Neural cell (in vitro differentiated cells): ENCODE results near the gene OR13G1. TPM values are rescaled to one million over a fixed set of nuclear protein-coding genes. Genes with fewer than 3 reads are reported as not detected.

Experiments used
- H2AFZ ChIP-seq: fragments of 200-600, 300-800 bp; sonication (generic), shearing (Covaris generic); 2 replicates; pipeline ENCODE4 v1.6.0; 2014; ENCODE audit warnings: low read depth, mild to moderate bottlenecking, antibody characterized with exemption, low read length, moderate library complexity
- H3F3A ChIP-seq: fragments of 200-600 bp; shearing (Covaris generic); 2 replicates; pipeline ENCODE4 v1.6.1; 2016; ENCODE audit warnings: mild to moderate bottlenecking, moderate library complexity, mixed read lengths, antibody characterized with exemption, low read length; ENCODE audit not compliant: insufficient read depth, poor library complexity, severe bottlenecking
- H3K27ac ChIP-seq: fragments of 200-600, 300-800 bp; sonication (generic), shearing (Covaris generic); 2 replicates; pipeline ENCODE4 v1.5.1; 2014; ENCODE audit warnings: mild to moderate bottlenecking, low read length, moderate library complexity
- H3K27me3 ChIP-seq: fragments of 300-800, 200-600 bp; sonication (generic), shearing (Covaris generic); 2 replicates; pipeline ENCODE4 v1.6.0; 2014; ENCODE audit warnings: mild to moderate bottlenecking, low read depth, low read length, moderate library complexity; ENCODE audit not compliant: insufficient read depth
- H3K36me3 ChIP-seq: fragments of 300-800, 200-600 bp; sonication (generic), shearing (Covaris generic); 2 replicates; pipeline ENCODE4 v1.5.1; 2014; ENCODE audit warnings: mild to moderate bottlenecking, antibody characterized with exemption, low read length, moderate library complexity; ENCODE audit not compliant: insufficient read depth
- H3K4me2 ChIP-seq: fragments of 300-800, 200-600 bp; sonication (generic), shearing (Covaris generic); 2 replicates; pipeline ENCODE4 v1.6.0; 2014; ENCODE audit warnings: mild to moderate bottlenecking, low read length
- H3K4me3 ChIP-seq: fragments of 300-800, 200-600 bp; sonication (generic), shearing (Covaris generic); 2 replicates; pipeline ENCODE4 v1.5.1; 2014; ENCODE audit warnings: mild to moderate bottlenecking, low read length, moderate library complexity
- H3K79me2 ChIP-seq: fragments of 200-600 bp; shearing (Covaris generic); replicated peaks from 2 replicates; pipeline ENCODE4 v1.6.0; 2014; ENCODE audit warnings: mild to moderate bottlenecking, low read length, moderate library complexity; ENCODE audit not compliant: insufficient read depth
- H3K9ac ChIP-seq: fragments of 300-800, 200-600 bp; sonication (generic), shearing (Covaris generic); 2 replicates; pipeline ENCODE4 v1.6.1; 2016; ENCODE audit warnings: mild to moderate bottlenecking, low read length, mixed read lengths
- H3K9me2 ChIP-seq: fragments of 200-600 bp; shearing (Covaris generic); 2 replicates; pipeline ENCODE4 v1.6.1; 2016; ENCODE audit warnings: mild to moderate bottlenecking, low read length, mixed read lengths; ENCODE audit not compliant: insufficient read depth
- H3K9me3 ChIP-seq: fragments of 200-600, 300-800 bp; sonication (generic), shearing (Covaris generic); 2 replicates; pipeline ENCODE4 v1.6.1; 2016; ENCODE audit warnings: mild to moderate bottlenecking, mixed run types, low read length, moderate library complexity, mixed read lengths
- H4K20me1 ChIP-seq: fragments of 200-600 bp; shearing (Covaris generic); 2 replicates; pipeline ENCODE4 v1.6.1; 2016; ENCODE audit warnings: mild to moderate bottlenecking, mixed run types; ENCODE audit not compliant: insufficient read depth
- EP300 ChIP-seq: fragments of 450-650 bp; conservative IDR thresholded peaks from 2 replicates; pipeline ENCODE4 v1.6.1; 2014; ENCODE audit warnings: antibody characterized with exemption, mild to moderate bottlenecking, moderate library complexity; ENCODE audit not compliant: poor library complexity, severe bottlenecking
- EZH2 ChIP-seq: fragments of 200-600, 300-800 bp; shearing (Covaris generic), sonication (generic); IDR thresholded peaks from 2 replicates; pipeline ENCODE4 v1.6.1; 2014; ENCODE audit warnings: antibody characterized with exemption, low read length, borderline replicate concordance, mild to moderate bottlenecking; ENCODE audit not compliant: insufficient read depth, poor library complexity, severe bottlenecking
- MXI1 ChIP-seq: fragments of 450-650 bp; conservative IDR thresholded peaks from 2 replicates; pipeline ENCODE4 v1.6.1; 2014; ENCODE audit warnings: antibody characterized with exemption, mild to moderate bottlenecking; ENCODE audit not compliant: poor library complexity, severe bottlenecking
- POLR2AphosphoS5 ChIP-seq: IDR thresholded peaks from 2 replicates; pipeline ENCODE4 v1.6.1; 2012
- RAD21 ChIP-seq: fragments of 450-650 bp; conservative IDR thresholded peaks from 2 replicates; pipeline ENCODE4 v1.6.1; 2014; ENCODE audit warnings: antibody characterized with exemption, mild to moderate bottlenecking, moderate library complexity
- REST ChIP-seq: IDR thresholded peaks from 2 replicates; pipeline ENCODE4 v1.6.1; 2012; ENCODE audit warnings: borderline replicate concordance
- SMC3 ChIP-seq: fragments of 450-650 bp; conservative IDR thresholded peaks from 2 replicates; pipeline ENCODE4 v1.6.1; 2014; ENCODE audit warnings: antibody characterized with exemption, mild to moderate bottlenecking, moderate library complexity; ENCODE audit not compliant: poor library complexity
- TAF1 ChIP-seq: IDR thresholded peaks from 2 replicates; pipeline ENCODE4 v1.6.1; 2012; ENCODE audit warnings: low read depth
- polyA plus RNA-seq: library from polyadenylated mRNA; depleted of rRNA; stranded (reverse); fragments of >200 nt; gene quantifications from 2 replicates; pipeline ENCODE4 v1.2.3, GENCODE V29; 2014
- TF ChIP-seq, protein P1 (sequence below): fragments of 450-650 bp; IDR thresholded peaks from 2 replicates; pipeline ENCODE4 v1.5.1; 2014; ENCODE audit warnings: antibody characterized with exemption, mild to moderate bottlenecking, moderate library complexity; ENCODE audit not compliant: poor library complexity, severe bottlenecking

OR13G1 gene
- polyA plus RNA-seq, 1 donor from 2014 or later, result not detected

GRCh38 chr1:247653040-247653439 is 26.5 kb downstream of the OR13G1 start:
- H3K79me2 ChIP-seq, result no peaks in the 10 kb centered on the region
- H3K4me3 ChIP-seq, result no peak overlapping the region
- no peaks in the 10 kb centered on the region for H3K36me3 ChIP-seq
- no peaks in the 10 kb centered on the region for H3K9me2 ChIP-seq
- no peak overlapping the region for H3K4me2 ChIP-seq
- no peak for TF ChIP-seq EZH2
- TF ChIP-seq EP300, result no peak
- no peak for TF ChIP-seq REST
- TF ChIP-seq POLR2AphosphoS5, result no peak
- TF ChIP-seq TAF1, result no peak
- no peak for TF ChIP-seq SMC3
- no peak overlapping the region for H2AFZ ChIP-seq
- no peaks in the 10 kb centered on the region for H3K9me3 ChIP-seq
- no peak overlapping the region for H3K27ac ChIP-seq
- no peaks in the 10 kb centered on the region for H3K27me3 ChIP-seq
- no peak overlapping the region for H3K9ac ChIP-seq
- no peaks in the 10 kb centered on the region for H3F3A ChIP-seq
- H4K20me1 ChIP-seq, result no peaks in the 10 kb centered on the region

- H3K4me2 ChIP-seq, result no peak overlapping the region
- no peaks in the 10 kb centered on the region for H3K36me3 ChIP-seq
- no peaks in the 10 kb centered on the region for H3K79me2 ChIP-seq
- no peak overlapping the region for H3K27ac ChIP-seq
- H3K27me3 ChIP-seq, result no peaks in the 10 kb centered on the region
- H3K9me3 ChIP-seq, result no peaks in the 10 kb centered on the region
- no peaks in the 10 kb centered on the region for H3K9me2 ChIP-seq
- no peak overlapping the region for H2AFZ ChIP-seq
- no peak overlapping the region for H3K4me3 ChIP-seq
- TF ChIP-seq REST, result no peak
- no peak for TF ChIP-seq MXI1
- TF ChIP-seq EP300, result no peak
- TF ChIP-seq, protein P1, sequence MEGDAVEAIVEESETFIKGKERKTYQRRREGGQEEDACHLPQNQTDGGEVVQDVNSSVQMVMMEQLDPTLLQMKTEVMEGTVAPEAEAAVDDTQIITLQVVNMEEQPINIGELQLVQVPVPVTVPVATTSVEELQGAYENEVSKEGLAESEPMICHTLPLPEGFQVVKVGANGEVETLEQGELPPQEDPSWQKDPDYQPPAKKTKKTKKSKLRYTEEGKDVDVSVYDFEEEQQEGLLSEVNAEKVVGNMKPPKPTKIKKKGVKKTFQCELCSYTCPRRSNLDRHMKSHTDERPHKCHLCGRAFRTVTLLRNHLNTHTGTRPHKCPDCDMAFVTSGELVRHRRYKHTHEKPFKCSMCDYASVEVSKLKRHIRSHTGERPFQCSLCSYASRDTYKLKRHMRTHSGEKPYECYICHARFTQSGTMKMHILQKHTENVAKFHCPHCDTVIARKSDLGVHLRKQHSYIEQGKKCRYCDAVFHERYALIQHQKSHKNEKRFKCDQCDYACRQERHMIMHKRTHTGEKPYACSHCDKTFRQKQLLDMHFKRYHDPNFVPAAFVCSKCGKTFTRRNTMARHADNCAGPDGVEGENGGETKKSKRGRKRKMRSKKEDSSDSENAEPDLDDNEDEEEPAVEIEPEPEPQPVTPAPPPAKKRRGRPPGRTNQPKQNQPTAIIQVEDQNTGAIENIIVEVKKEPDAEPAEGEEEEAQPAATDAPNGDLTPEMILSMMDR, result no peak
- TF ChIP-seq SMC3, result no peak
- no peak for TF ChIP-seq EZH2
- TF ChIP-seq RAD21, result no peak
- no peak overlapping the region for H3K9ac ChIP-seq
- H4K20me1 ChIP-seq, result no peaks in the 10 kb centered on the region
- no peaks in the 10 kb centered on the region for H3F3A ChIP-seq
Measured at GRCh38 chr1:247647864-247648263, 31.7 kb downstream of the OR13G1 start.
